ENCODE data around the gene CELF3. TPM values are rescaled to one million over a fixed set of nuclear protein-coding genes. Genes with fewer than 3 reads are reported as not detected.

Gene CELF3
- total RNA-seq, 4 donors from 2014 or later, result 0.22 to 0.93 (median 0.40) TPM; not detected in 1

- TF ChIP-seq POLR2AphosphoS5 (IDR thresholded peaks at IDR 0.05) (no peak), POLR2A (IDR thresholded peaks at IDR 0.05) (no peak), CTCF (IDR thresholded peaks at IDR 0.05) (no peak), EP300 (IDR thresholded peaks at IDR 0.05) (no peak)
- no peak for ATAC-seq
- 63 to 100% methylated on average over 1 of the region's 1 CpG for WGBS, 2 donors (ENCODE audit: low coverage in 1 of 2)
These were observed 63.2 kb downstream of the CELF3 start for GRCh38 chr1:151653397-151653796.

More at GRCh38 chr1:151653397-151653796, 63.2 kb downstream of the CELF3 start:
- Histone ChIP-seq H3K36me3 (peaks cover 0 to 22% of the 10 kb centered on the region in 2 donors), H3K27me3 (no peaks in the 10 kb centered on the region), H3K4me1 (peaks cover 0 to 24% (median 0%) of the 10 kb centered on the region in 3 donors), H3K4me3 (no peak overlapping the region), H3K27ac (no peak overlapping the region), H3K9me3 (no peaks in the 10 kb centered on the region)

Small RNA genes within 50 kb of the gene (small RNA-seq; reads per million reads assigned to genes)
- gene RNU6-662P, result 0 reads per million in 4 donors

Other genes with a start within 250 kb of the CELF3 start
- 1 to 10 TPM in 1 of 4 donors, under 1 TPM in 3; 0.13 to 2.2 (median 0.29) TPM for gene CGN, start 205.4 kb downstream of the CELF3 start, total RNA-seq
- 10 to 100 TPM; 15.1 to 20.4 (median 17.5) TPM for gene TUFT1, start 176.5 kb downstream of the CELF3 start, total RNA-seq
- 10 to 100 TPM; 48.1 to 61.1 (median 53.8) TPM for gene SNX27, start 104.8 kb downstream of the CELF3 start, total RNA-seq
- gene RIIAD1, start 4.7 kb upstream of the CELF3 start, total RNA-seq, result 1 to 10 TPM in 1 of 4 donors, not detected in 3; 1.4 TPM
- gene MRPL9, start 46.7 kb upstream of the CELF3 start, total RNA-seq, result 10 to 100 TPM; 49.7 to 60.7 (median 55.5) TPM
- 10 to 100 TPM in 1 of 4 donors, 1 to 10 TPM in 3; 4.4 to 10.6 (median 7.9) TPM for gene TDRKH, start 73.7 kb upstream of the CELF3 start, total RNA-seq
- not detected for gene LINGO4, start 88.6 kb upstream of the CELF3 start, total RNA-seq
- gene RORC, start 115.0 kb upstream of the CELF3 start, total RNA-seq, result 1 to 10 TPM in 2 of 4 donors, under 1 TPM in 1, not detected in 1; 0.13 to 1.8 (median 1.4) TPM
- gene C2CD4D, start 123.0 kb upstream of the CELF3 start, total RNA-seq, result not detected
- gene THEM5, start 136.9 kb upstream of the CELF3 start, total RNA-seq, result not detected
- gene THEM4, start 192.7 kb upstream of the CELF3 start, total RNA-seq, result 10 to 100 TPM; 14.7 to 17.5 (median 16.1) TPM